ENCODE measurements around the gene KRT4. TPM values are rescaled to one million over a fixed set of nuclear protein-coding genes. Genes with fewer than 3 reads are reported as not detected.

KRT4 gene
- total RNA-seq, 1 experiment from 2014 or later = not detected

GRCh38 chr12:52839436-52840105 is 25.7 kb upstream of the KRT4 start (continued):
- TF ChIP-seq EZH2 (IDR thresholded peaks at IDR 0.05) = no peak
- TF ChIP-seq YY1 (IDR thresholded peaks at IDR 0.05; ENCODE audit: extremely low read depth, insufficient replicate concordance, low read depth, low read length) = no peak

- TF ChIP-seq ZNF274 (IDR thresholded peaks at IDR 0.05; ENCODE audit: low read depth, low read length) (no peak), EZH2phosphoT487 (IDR thresholded peaks at IDR 0.05; ENCODE audit: borderline replicate concordance) (no peak), SP1 (IDR thresholded peaks at IDR 0.05; ENCODE audit: low read depth) (no peak), POLR2AphosphoS5 (IDR thresholded peaks at IDR 0.05; ENCODE audit: low read depth, low read length) (no peak), EZH2 (IDR thresholded peaks at IDR 0.05) (no peak), POLR2A (IDR thresholded peaks at IDR 0.05; ENCODE audit: borderline replicate concordance, extremely low read depth, insufficient read depth, insufficient read length) (no peak)
- ChIA-PET RAD21 (ENCODE audit: low non-redundant PET in 1 of 2, low total read pairs in 2 of 2, uncharacterized antibody in 2 of 2, unreplicated experiment in 2 of 2) (no interaction called here), CTCF (no interaction called here), POLR2A (no interaction called here)
- no peak overlapping the region for H2AFZ ChIP-seq (ENCODE audit: low read depth, low read length, poor library complexity, severe bottlenecking)
- H3K79me2 ChIP-seq (ENCODE audit: insufficient read depth, low read length) = no peaks in the 10 kb centered on the region
- no peak overlapping the region for H3K4me2 ChIP-seq (ENCODE audit: low read length)
- BruUV-seq (replicated peaks) = no TSS peak
- no peaks in the 10 kb centered on the region for H3K36me3 ChIP-seq (ENCODE audit: control insufficient read depth in 1 of 2, insufficient read depth in 2 of 2, low read length in 2 of 2)
- H3K27ac ChIP-seq (ENCODE audit: low read depth, low read length) = no peak overlapping the region
- no peak overlapping the region for H3K9ac ChIP-seq (ENCODE audit: low read length)
- intact Hi-C loops (cut with micrococcal nuclease) = no loop called here
- peaks cover 0 to 18% of the 10 kb centered on the region in 2 experiments; a peak in 2 of 4 replicates for H3K4me1 ChIP-seq (ENCODE audit: control insufficient read depth in 1 of 2, insufficient read depth in 2 of 2, low read length in 2 of 2)
- no peaks in the 10 kb centered on the region for H3K9me3 ChIP-seq (ENCODE audit: control insufficient read depth in 1 of 2, insufficient read depth in 1 of 2, low read depth in 1 of 2, low read length in 2 of 2)
- no peaks in the 10 kb centered on the region for H4K20me1 ChIP-seq (ENCODE audit: insufficient read depth)
- DNase-seq (ENCODE audit: low read depth, low spot score) = no peak
- peaks cover 10% of the 10 kb centered on the region; the same call in 1 of the 2 replicates for H3K27me3 ChIP-seq (ENCODE audit: insufficient read depth, low read length)
- H3K4me3 ChIP-seq (replicated peaks in 1 of 2; ENCODE audit: low read depth in 1 of 2, low read length in 2 of 2) = no peak overlapping the region
- ATAC-seq = no peak
- no peaks in the 10 kb centered on the region for H3K9me2 ChIP-seq (ENCODE audit: insufficient read depth)
Observed at GRCh38 chr12:52838609-52839435, 24.9 kb upstream of the KRT4 start.
